Measurements from ENCODE around the gene COQ9.
A peak's percentile ranks its signal among the peaks of the same experiment; 100 is the strongest.

DNA sequence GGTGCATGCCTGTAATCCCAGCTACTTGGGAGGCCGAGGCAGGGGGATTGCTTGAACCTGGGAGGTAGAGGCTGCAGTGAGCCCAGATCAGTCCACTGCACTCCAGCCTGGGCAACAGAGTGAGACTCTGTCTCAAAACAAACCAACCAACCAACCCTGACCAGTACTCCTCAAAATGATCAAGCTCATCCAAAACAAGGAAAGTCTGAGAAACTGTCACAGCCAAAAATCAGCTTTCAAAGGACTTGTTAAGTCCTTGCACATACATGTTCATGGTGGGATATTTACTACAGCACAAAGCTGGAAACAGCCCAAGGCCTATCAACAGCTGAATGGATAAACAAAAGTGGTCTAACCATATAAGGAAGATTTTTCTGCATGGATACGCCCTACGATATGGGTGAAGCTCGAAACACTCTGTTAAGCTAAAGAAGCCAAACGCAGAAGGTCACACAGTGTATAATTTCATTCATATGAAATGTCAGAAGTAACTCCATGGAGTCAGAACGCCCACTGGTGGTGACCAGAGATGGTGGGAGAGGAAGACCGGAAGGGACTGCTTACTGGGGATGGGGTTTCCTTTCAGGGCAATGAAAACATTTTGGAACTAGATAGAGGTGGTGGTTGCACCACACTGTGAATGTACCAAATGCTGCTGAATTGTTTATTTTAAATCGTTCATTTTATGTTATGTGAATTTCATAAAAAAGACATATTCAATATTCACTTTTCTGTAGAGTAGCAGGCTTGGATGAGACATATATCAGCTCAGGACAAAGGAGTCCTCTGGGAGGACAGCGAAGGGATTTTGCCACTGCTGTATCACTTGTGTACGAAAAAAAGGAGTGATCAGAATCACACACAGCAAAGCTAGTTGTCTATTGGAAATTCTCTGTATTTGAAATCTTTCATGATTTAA is 25.0 kb upstream of the COQ9 start:
- TF ChIP-seq, protein P1, sequence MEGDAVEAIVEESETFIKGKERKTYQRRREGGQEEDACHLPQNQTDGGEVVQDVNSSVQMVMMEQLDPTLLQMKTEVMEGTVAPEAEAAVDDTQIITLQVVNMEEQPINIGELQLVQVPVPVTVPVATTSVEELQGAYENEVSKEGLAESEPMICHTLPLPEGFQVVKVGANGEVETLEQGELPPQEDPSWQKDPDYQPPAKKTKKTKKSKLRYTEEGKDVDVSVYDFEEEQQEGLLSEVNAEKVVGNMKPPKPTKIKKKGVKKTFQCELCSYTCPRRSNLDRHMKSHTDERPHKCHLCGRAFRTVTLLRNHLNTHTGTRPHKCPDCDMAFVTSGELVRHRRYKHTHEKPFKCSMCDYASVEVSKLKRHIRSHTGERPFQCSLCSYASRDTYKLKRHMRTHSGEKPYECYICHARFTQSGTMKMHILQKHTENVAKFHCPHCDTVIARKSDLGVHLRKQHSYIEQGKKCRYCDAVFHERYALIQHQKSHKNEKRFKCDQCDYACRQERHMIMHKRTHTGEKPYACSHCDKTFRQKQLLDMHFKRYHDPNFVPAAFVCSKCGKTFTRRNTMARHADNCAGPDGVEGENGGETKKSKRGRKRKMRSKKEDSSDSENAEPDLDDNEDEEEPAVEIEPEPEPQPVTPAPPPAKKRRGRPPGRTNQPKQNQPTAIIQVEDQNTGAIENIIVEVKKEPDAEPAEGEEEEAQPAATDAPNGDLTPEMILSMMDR (IDR thresholded peaks at IDR 0.05), result peak; percentile 58 to 72 (median 66)
- no peak for TF ChIP-seq POLR2A (IDR thresholded peaks at IDR 0.05)
